ENCODE measurements around the gene TACO1.

TACO1 gene

GRCh38 chr17:63634816-63635215, 34.1 kb downstream of the TACO1 start:
- DNase-seq (ENCODE audit: extremely low read depth in 1 of 2, low read depth in 1 of 2) = no peak

- no peak for DNase-seq (ENCODE audit: extremely low read depth in 1 of 2, low read depth in 1 of 2)
Measured at GRCh38 chr17:63635290-63635689, 34.6 kb downstream of the TACO1 start.

GRCh38 chr17:63635787-63636186, 35.1 kb downstream of the TACO1 start:
- DNase-seq (ENCODE audit: extremely low read depth in 1 of 2, low read depth in 1 of 2) = no peak

- no peak for DNase-seq (ENCODE audit: extremely low read depth in 1 of 2, low read depth in 1 of 2)
Measured at GRCh38 chr17:63639125-63639524, 38.4 kb downstream of the TACO1 start.

GRCh38 chr17:63640038-63640437, 39.3 kb downstream of the TACO1 start:
- DNase-seq (ENCODE audit: extremely low read depth in 1 of 2, low read depth in 1 of 2) = no peak

- no peak for DNase-seq (ENCODE audit: extremely low read depth in 1 of 2, low read depth in 1 of 2)
Measured at GRCh38 chr17:63641692-63642448, 41.2 kb downstream of the TACO1 start.

- no peak for DNase-seq (ENCODE audit: extremely low read depth in 1 of 2, low read depth in 1 of 2)
Measured at GRCh38 chr17:63644846-63645245, 44.2 kb downstream of the TACO1 start.

- no peak for DNase-seq (ENCODE audit: extremely low read depth in 1 of 2, low read depth in 1 of 2)
Measured at GRCh38 chr17:63645775-63646487, 45.2 kb downstream of the TACO1 start.

GRCh38 chr17:63646488-63646806, 45.8 kb downstream of the TACO1 start:
- no peak for DNase-seq (ENCODE audit: extremely low read depth in 1 of 2, low read depth in 1 of 2)

GRCh38 chr17:63647065-63647725, 46.5 kb downstream of the TACO1 start:
- DNase-seq (ENCODE audit: extremely low read depth in 1 of 2, low read depth in 1 of 2) = no peak

- DNase-seq (ENCODE audit: extremely low read depth in 1 of 2, low read depth in 1 of 2) = no peak
Measured at GRCh38 chr17:63647936-63648335, 47.2 kb downstream of the TACO1 start.

- no peak for DNase-seq (ENCODE audit: extremely low read depth in 1 of 2, low read depth in 1 of 2)
Measured at GRCh38 chr17:63649813-63650212, 49.1 kb downstream of the TACO1 start.

GRCh38 chr17:63652106-63652505, 51.4 kb downstream of the TACO1 start:
- no peak for DNase-seq (ENCODE audit: extremely low read depth in 1 of 2, low read depth in 1 of 2)

- DNase-seq (ENCODE audit: extremely low read depth in 1 of 2, low read depth in 1 of 2) = no peak
Measured at GRCh38 chr17:63653050-63653449, 52.4 kb downstream of the TACO1 start.

GRCh38 chr17:63657786-63658185, 57.1 kb downstream of the TACO1 start:
- DNase-seq (ENCODE audit: extremely low read depth in 1 of 2, low read depth in 1 of 2) = no peak
